ENCODE results near the gene CDH23.

The CDH23 gene

GRCh38 chr10:71735709-71736569, 339.2 kb downstream of the CDH23 start:
- no peak for DNase-seq

DNA sequence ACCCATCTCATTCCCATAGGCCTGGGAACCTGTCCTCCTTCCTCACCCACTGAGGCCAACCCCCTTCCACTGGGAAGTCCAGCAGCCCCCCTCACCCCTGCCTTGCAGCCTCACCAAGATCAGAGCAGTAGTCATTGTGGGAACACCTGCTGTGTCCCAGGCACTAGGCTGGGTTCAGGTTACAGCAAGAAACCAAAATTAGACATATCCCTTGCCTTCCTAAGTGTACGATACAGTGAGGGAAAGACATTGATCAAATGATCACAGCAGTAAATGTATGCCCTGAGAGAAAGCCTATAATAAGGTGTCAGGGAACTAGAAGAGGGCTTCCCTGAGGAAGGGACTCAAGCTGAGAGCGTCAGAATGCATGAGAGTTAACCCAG, 339.8 kb downstream of the CDH23 start:
- no peak for DNase-seq

DNA sequence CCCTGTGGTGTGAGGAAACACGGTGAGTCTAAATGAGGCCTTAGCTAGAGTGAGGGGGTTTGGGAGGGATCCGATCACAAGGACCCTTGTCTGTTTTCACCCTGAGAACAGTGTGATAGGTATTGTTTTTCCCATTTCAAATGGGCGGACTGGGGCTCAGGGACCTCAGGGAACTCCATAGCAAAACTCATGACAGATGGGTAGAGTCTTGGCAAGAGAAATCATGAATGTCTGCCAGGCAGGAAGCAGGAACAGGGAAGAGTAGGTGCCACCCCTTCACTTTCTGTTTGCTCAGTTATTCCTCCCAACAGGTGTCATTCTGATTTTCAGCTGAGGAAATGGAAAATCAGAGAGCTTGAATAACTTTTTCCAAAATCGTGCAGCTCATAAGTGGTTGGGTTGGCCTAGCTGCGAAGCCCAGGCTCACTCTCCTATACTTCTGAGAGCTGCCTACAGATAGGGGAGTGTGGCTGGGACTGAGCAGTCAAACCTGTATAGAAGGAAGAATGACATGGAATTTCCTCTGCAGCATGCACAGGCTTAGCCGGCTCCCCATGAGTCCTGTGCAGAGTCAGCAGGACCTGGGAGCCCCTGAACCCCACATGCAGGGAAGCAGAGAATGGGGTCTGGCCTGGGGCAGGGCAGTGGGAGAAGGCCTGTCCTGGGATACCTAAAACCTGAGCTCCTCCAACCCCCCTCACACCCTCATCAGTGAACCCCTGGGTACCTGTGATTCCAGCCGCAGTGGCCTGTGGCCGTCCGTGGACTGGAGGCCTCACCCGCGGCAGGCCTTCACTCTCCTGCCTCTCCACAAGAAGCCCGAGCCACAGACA, 340.5 kb downstream of the CDH23 start:
- no peak for DNase-seq

DNA sequence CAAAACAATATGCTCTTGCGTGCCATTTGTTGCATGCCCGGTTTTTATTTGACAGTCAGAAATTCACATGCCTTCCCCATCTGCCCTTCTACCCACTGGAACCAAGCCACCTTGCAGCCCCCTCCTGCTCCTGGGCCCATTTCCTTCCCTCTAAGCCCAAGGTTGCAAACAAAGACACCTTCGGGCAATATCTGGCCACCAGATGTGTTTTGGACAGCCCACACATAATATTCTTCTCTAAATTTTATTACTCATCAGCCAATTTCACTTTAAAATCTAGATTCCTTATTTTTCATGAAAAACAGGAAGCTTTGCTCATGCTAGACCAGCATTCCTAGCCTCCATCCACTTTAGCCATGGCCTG, 341.1 kb downstream of the CDH23 start:
- no peak for DNase-seq

GRCh38 chr10:71739358-71739900, 342.7 kb downstream of the CDH23 start:
- no peak for DNase-seq

DNA sequence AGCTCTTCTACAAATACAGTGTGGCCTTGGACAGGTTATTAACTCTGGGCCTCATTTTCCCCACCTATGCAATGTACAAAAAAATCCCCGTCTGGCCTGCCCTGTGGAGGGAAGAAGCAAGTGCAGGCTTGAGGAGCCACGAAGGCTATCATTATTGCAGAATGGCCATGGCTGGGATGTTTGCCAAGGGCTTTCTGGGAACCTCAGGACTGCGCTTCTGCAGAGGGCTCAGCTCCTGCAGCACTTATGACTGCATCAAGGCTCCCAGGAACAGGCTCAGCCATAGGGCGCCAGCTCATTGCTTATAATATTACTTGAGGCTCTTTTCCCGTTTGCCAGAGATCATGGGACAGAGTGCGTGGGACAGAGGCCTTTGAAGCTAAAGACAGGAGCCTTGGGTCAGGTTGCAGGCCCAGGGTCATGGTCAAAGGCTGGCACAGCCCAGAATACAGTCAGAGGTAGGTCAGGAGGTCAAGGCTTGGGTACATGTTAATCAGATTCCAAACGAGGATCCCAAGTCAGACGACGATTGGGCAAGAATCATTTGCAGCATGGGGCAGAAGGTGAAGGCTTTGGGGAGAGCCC, 343.4 kb downstream of the CDH23 start:
- DNase-seq: no peak

GRCh38 chr10:71741029-71741428, 344.3 kb downstream of the CDH23 start:
- no peak for DNase-seq

GRCh38 chr10:71741671-71742070, 345.0 kb downstream of the CDH23 start:
- no peak for DNase-seq

DNA sequence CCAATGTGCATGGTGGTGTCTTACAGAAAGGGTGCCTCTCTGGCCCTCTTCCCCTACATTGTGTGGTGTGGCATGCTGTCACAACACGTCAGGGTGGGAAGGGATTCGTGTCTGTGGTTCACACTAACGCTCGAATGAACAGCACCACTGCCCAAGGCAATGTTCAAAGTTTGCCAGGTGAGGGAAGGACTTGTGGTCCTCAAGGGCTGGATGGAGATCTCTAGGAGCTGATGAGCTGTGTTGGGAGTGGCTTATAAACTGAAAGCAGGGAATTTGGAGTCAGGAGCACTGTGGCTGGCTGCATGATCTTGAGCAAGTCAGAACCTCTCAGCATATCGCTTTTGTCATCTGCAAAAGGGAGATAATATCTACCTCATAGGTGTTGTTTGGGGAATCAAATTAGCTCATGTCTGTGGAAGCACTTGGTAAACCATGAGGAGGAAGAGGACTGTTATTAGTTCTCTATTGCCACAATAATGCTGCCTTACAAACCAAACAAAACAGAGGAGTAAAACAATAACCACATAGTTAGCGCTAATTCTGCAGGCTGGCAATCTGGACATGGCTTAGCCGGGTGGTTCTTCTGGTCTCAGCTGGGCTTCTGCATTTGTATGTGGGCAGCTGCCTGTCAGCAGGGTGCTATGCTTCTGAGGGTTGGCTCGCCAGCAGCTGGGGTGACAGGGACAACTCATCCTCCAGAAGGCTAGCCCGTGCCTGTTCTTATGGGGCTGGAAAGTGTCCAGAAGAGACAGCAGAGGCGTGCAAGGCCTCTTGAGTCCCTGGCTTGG, 345.8 kb downstream of the CDH23 start:
- no peak for DNase-seq

GRCh38 chr10:71743089-71743838, 346.5 kb downstream of the CDH23 start:
- DNase-seq: no peak

GRCh38 chr10:71743866-71744265, 347.1 kb downstream of the CDH23 start:
- no peak for DNase-seq

DNA sequence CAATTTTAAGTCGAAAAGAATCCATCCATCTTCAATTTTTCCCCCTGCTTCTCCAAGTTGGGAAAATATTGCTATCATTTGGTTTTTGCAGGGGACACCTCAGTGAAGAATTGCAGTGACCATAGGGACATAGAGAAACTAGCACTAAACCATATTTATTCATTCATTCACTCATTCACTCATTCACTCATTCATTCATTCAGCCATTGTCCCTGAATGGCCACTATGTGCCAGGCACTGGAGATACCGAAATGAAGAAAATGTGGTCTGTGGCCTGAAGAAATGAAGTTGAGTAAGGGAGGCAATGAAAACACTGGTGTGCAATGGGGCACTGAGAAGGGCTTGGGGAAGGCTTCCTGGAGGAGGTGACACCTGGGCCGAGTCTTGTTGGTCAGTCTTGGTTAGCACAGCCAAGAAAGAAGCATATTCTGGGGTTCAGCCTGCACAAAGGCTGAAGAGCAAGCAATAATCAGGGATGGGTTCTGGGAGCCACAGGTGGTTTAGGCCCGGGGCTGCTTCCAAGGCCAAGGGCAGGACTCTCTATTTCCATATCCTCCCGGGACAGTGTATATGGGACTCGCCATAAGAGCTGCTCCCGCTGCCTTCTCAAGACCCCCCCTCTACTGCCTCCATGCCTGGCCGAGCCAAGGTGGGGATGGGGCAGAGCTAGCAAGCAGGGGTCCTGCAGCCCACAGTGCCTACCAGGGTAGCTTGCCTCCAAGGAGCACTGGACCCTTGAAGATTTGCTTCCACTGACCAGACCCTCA, 348.4 kb downstream of the CDH23 start:
- DNase-seq: no peak

GRCh38 chr10:71745664-71746250, 349.0 kb downstream of the CDH23 start:
- DNase-seq: no peak

DNA sequence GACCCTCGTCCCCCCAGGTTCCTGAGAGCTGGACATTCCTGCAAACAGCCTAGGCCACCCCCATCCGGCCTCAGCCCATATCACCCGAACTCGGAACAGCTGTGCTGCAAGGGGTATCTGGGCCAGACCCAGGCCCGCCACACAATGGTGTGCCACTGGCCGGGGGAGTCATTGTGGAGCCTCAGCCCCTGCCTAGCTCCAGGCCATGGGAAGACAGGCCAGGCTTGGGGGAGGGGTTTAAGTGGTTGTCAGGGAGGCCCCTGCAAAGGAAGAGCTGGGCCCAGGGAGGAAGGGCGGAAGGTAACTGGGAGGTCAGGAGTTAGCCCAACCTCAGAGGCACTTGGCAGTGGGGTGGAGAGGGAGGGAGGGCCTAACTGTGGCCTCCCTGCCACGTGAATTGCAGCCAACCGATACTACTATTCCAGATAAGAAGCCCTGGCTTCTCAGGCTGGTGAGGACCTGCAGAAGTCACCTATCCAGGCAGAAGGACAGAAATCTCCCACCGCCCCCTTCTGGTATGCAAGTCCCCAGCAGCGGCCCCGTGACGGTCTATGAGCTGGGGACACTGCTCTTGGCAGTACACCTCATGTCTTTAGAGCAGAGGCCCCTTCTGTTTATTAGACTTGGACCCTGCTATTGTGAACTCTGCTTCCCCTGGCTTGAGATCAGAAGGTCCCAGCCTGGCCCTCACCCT, 349.8 kb downstream of the CDH23 start:
- DNase-seq: no peak

DNA sequence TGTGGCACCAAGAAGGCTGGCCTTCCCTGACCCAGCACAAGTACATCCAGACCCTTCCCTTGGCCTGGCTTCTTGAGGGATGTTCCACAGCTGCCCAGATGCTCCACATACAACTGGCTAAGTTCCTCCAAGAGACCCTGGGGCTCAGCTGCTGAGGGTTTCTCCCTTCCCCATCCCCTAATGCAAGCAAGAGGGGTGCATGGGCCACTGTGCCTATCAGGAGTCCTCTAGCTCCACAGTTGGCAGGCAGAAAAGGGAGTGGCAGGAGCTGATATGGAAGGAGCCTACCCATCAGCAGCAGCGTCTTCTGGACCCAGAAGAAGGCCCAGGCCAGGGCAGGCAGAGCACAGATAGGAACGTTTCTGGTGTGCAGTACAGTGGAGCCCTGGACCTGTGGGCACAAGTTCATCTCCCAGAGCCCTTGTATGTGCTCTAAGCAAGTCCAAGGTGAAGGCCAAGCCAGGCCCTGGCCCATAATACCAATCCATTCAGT, 350.4 kb downstream of the CDH23 start:
- no peak for DNase-seq

GRCh38 chr10:71747551-71748523, 351.1 kb downstream of the CDH23 start:
- no peak for DNase-seq

DNA sequence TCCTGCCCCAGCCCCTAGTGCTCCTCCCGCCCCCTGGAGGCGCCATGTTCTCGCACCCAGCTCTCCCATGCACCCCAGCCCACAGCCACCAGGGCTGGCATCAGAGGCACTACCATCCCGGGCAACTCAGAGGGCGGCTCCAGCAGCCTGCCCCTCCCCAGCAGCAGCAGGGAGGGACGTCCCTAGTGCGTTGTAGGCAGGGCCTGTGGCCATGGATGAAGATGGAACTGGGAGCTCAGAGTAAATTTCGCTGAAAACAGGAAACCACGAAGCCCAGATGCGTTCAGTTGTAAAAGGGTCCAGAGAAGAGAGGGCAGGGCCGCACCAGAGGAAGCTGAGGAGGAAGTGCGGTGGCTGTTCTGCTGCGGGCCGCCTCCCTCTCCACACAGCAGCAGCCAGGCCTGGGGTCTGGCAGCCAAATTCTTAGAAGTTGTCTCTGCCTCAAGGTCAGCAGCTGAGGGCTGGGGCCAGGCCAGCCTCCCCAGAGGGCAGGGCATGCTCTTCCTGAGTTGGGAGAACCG, 352.0 kb downstream of the CDH23 start:
- no peak for DNase-seq

- DNase-seq: no peak
Measured at GRCh38 chr10:71749396-71749795, 352.7 kb downstream of the CDH23 start.
